GM19463 (cell line): ENCODE data around the gene CAPN14.

Source experiments
- ATAC-seq: cut with Tn5 transposase; IDR thresholded peaks from one replicate; pipeline ENCODE4 v1.9.1; 2021; ENCODE audit warnings: mild to moderate bottlenecking, moderate library complexity; ENCODE audit not compliant: unreplicated experiment

The CAPN14 gene

GRCh38 chr2:31147645-31148044, 69.7 kb downstream of the CAPN14 start:
- no peak for ATAC-seq

GRCh38 chr2:31142110-31142509, 75.2 kb downstream of the CAPN14 start:
- ATAC-seq: no peak

GRCh38 chr2:31141443-31142085, 75.8 kb downstream of the CAPN14 start:
- ATAC-seq: no peak

GRCh38 chr2:31140151-31140550, 77.2 kb downstream of the CAPN14 start:
- no peak for ATAC-seq

GRCh38 chr2:31139671-31140070, 77.6 kb downstream of the CAPN14 start:
- ATAC-seq: no peak

- ATAC-seq: no peak
These were observed 79.0 kb downstream of the CAPN14 start, which contains the start of gene GALNT14 for GRCh38 chr2:31138037-31138962. GALNT14 (minus strand) TSS chr2:31138440; CDS start chr2:31138086, 354 bp downstream.

GRCh38 chr2:31137211-31138036, 79.9 kb downstream of the CAPN14 start:
- ATAC-seq: no peak

GRCh38 chr2:31136732-31137131, 80.6 kb downstream of the CAPN14 start:
- no peak for ATAC-seq

GRCh38 chr2:31136000-31136399, 81.3 kb downstream of the CAPN14 start:
- ATAC-seq: no peak

GRCh38 chr2:31134480-31134879, 82.8 kb downstream of the CAPN14 start:
- no peak for ATAC-seq

GRCh38 chr2:31132786-31133185, 84.5 kb downstream of the CAPN14 start:
- ATAC-seq: no peak

GRCh38 chr2:31131871-31132270, 85.4 kb downstream of the CAPN14 start:
- no peak for ATAC-seq

- ATAC-seq: no peak
These were observed 87.7 kb downstream of the CAPN14 start for GRCh38 chr2:31129375-31130171.

GRCh38 chr2:31127931-31128330, 89.4 kb downstream of the CAPN14 start:
- ATAC-seq: no peak

- ATAC-seq: no peak
These were observed 91.2 kb downstream of the CAPN14 start for GRCh38 chr2:31125918-31126695.

GRCh38 chr2:31124904-31125303, 92.4 kb downstream of the CAPN14 start:
- ATAC-seq: no peak
